Measurements from ENCODE around the gene ZFAND3. TPM values are rescaled to one million over a fixed set of nuclear protein-coding genes. Genes with fewer than 3 reads are reported as not detected.

ZFAND3 gene
- total RNA-seq, 1 experiment from 2014 or later: 47.2 TPM

- no peak for TF ChIP-seq CTCF (IDR thresholded peaks at IDR 0.05 in 2 of 3, conservative IDR thresholded peaks at IDR 0.05 in 1 of 3; ENCODE audit: borderline replicate concordance in 1 of 3, insufficient read depth in 1 of 3, low read depth in 2 of 3, low read length in 2 of 3)
Measured at GRCh38 chr6:38078671-38079070, 259.1 kb downstream of the ZFAND3 start (continued).

GRCh38 chr6:38079107-38079506 lies 259.6 kb downstream of the ZFAND3 start:
- H3K27me3 ChIP-seq (ENCODE audit: insufficient read depth, low read length): no peaks in the 10 kb centered on the region
- ATAC-seq (no peak), DNase-seq (ENCODE audit: low read depth, low spot score) (no peak)
- no peaks in the 10 kb centered on the region for H3K36me3 ChIP-seq (ENCODE audit: control insufficient read depth in 1 of 2, insufficient read depth in 2 of 2, low read length in 2 of 2)
- TF ChIP-seq EZH2 (IDR thresholded peaks at IDR 0.05): no peak
- BruUV-seq (replicated peaks): no TSS peak
- intact Hi-C loops (cut with micrococcal nuclease): no loop called here
- H3K9me3 ChIP-seq (ENCODE audit: control insufficient read depth in 1 of 2, insufficient read depth in 1 of 2, low read depth in 1 of 2, low read length in 2 of 2): no peaks in the 10 kb centered on the region
- no peaks in the 10 kb centered on the region for H4K20me1 ChIP-seq (ENCODE audit: insufficient read depth)
- H2AFZ ChIP-seq (ENCODE audit: low read depth, low read length, poor library complexity, severe bottlenecking): no peak overlapping the region
- CTCF ChIA-PET: no interaction called here
- POLR2A ChIA-PET: no interaction called here
- H3K79me2 ChIP-seq (ENCODE audit: insufficient read depth, low read length): no peaks in the 10 kb centered on the region
- H3K27ac ChIP-seq (ENCODE audit: low read depth, low read length): no peak overlapping the region
- H3K4me3 ChIP-seq (replicated peaks in 1 of 2; ENCODE audit: low read depth in 1 of 2, low read length in 2 of 2): no peak overlapping the region
- RAD21 ChIA-PET (ENCODE audit: low non-redundant PET in 1 of 2, low total read pairs in 2 of 2, uncharacterized antibody in 2 of 2, unreplicated experiment in 2 of 2): no interaction called here
- no peak overlapping the region for H3K9ac ChIP-seq (ENCODE audit: low read length)
- no peak overlapping the region for H3K4me2 ChIP-seq (ENCODE audit: low read length)
- no peaks in the 10 kb centered on the region for H3K9me2 ChIP-seq (ENCODE audit: insufficient read depth)
- H3K4me1 ChIP-seq (ENCODE audit: control insufficient read depth in 1 of 2, insufficient read depth in 2 of 2, low read length in 2 of 2): no peaks in the 10 kb centered on the region

- RAD21 ChIA-PET (ENCODE audit: low non-redundant PET in 1 of 2, low total read pairs in 2 of 2, uncharacterized antibody in 2 of 2, unreplicated experiment in 2 of 2): no interaction called here
- Histone ChIP-seq H3K4me1 (ENCODE audit: control insufficient read depth in 1 of 2, insufficient read depth in 2 of 2, low read length in 2 of 2) (no peaks in the 10 kb centered on the region), H3K9me2 (ENCODE audit: insufficient read depth) (no peaks in the 10 kb centered on the region), H3K9me3 (ENCODE audit: control insufficient read depth in 1 of 2, insufficient read depth in 1 of 2, low read depth in 1 of 2, low read length in 2 of 2) (no peaks in the 10 kb centered on the region), H3K27ac (ENCODE audit: low read depth, low read length) (no peak overlapping the region), H3K27me3 (ENCODE audit: insufficient read depth, low read length) (no peaks in the 10 kb centered on the region), H3K36me3 (ENCODE audit: control insufficient read depth in 1 of 2, insufficient read depth in 2 of 2, low read length in 2 of 2) (no peaks in the 10 kb centered on the region), H3K9ac (ENCODE audit: low read length) (no peak overlapping the region), H2AFZ (ENCODE audit: low read depth, low read length, poor library complexity, severe bottlenecking) (no peak overlapping the region), H4K20me1 (ENCODE audit: insufficient read depth) (no peaks in the 10 kb centered on the region), H3K79me2 (ENCODE audit: insufficient read depth, low read length) (no peaks in the 10 kb centered on the region), H3K4me2 (ENCODE audit: low read length) (no peak overlapping the region), H3K4me3 (replicated peaks in 1 of 2; ENCODE audit: low read depth in 1 of 2, low read length in 2 of 2) (no peak overlapping the region)
- intact Hi-C loops (cut with micrococcal nuclease): no loop called here
- ATAC-seq: no peak
- no TSS peak for BruUV-seq (replicated peaks)
- CTCF ChIA-PET: no interaction called here
- no peak for DNase-seq (ENCODE audit: low read depth, low spot score)
- TF ChIP-seq CBX3 (IDR thresholded peaks at IDR 0.05; ENCODE audit: low read depth) (no peak), EZH2 (IDR thresholded peaks at IDR 0.05) (no peak), REST (IDR thresholded peaks at IDR 0.05; ENCODE audit: low read depth) (no peak), ZFX (IDR thresholded peaks at IDR 0.05) (no peak)
- POLR2A ChIA-PET: no interaction called here
Measured at GRCh38 chr6:38079537-38079936, 260.0 kb downstream of the ZFAND3 start.
